NB4 (cell line): Measurements from ENCODE around the gene SPEF1.

Source experiments
- CTCF ChIP-seq: IDR thresholded peaks from one replicate; pipeline ENCODE4 v1.5.1; 2012; ENCODE audit warnings: low read depth, low read length
- POLR2A ChIP-seq: IDR thresholded peaks from 2 replicates; pipeline ENCODE4 v1.6.1; 2011; ENCODE audit warnings: mild to moderate bottlenecking; ENCODE audit not compliant: insufficient read length; ENCODE audit errors: extremely low read depth
- TF ChIP-seq, protein P1 (sequence below): IDR thresholded peaks from 2 replicates; pipeline ENCODE4 v1.6.1; 2011; ENCODE audit warnings: low read depth, low read length

- no peak for TF ChIP-seq CTCF
- TF ChIP-seq POLR2A, result no peak
- TF ChIP-seq, protein P1, sequence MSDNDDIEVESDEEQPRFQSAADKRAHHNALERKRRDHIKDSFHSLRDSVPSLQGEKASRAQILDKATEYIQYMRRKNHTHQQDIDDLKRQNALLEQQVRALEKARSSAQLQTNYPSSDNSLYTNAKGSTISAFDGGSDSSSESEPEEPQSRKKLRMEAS, result no peak
Observed at GRCh38 chr20:3783511-3784195, 2.4 kb upstream of the SPEF1 start.
